Cardiac fibroblast (primary cell): ENCODE measurements around the gene USP35.
A peak's percentile ranks its signal among the peaks of the same experiment; 100 is the strongest.

ENCODE experiments used
- DNase-seq, 2 donors: peaks; one replicate each; pipeline versions ENCODE4 v3.0.0 to v3.0.0-alpha.2; 2010; ENCODE audit warnings: low read depth in 2 of 2
- H3K4me3 ChIP-seq, 2 donors: replicated peaks in 1 of 2; 1 replicate in 1 of 2; 2 replicates in 1 of 2; pipeline ENCODE4 v1.5.1; 2011; ENCODE audit warnings: low read depth in 2 of 2, low read length in 2 of 2, mild to moderate bottlenecking in 2 of 2, moderate library complexity in 1 of 2
- TF ChIP-seq, protein P1 (sequence below): IDR thresholded peaks from one replicate; pipeline ENCODE4 v1.5.1; 2011; ENCODE audit warnings: low read depth, mild to moderate bottlenecking, low read length, inconsistent platforms

The USP35 gene

DNA sequence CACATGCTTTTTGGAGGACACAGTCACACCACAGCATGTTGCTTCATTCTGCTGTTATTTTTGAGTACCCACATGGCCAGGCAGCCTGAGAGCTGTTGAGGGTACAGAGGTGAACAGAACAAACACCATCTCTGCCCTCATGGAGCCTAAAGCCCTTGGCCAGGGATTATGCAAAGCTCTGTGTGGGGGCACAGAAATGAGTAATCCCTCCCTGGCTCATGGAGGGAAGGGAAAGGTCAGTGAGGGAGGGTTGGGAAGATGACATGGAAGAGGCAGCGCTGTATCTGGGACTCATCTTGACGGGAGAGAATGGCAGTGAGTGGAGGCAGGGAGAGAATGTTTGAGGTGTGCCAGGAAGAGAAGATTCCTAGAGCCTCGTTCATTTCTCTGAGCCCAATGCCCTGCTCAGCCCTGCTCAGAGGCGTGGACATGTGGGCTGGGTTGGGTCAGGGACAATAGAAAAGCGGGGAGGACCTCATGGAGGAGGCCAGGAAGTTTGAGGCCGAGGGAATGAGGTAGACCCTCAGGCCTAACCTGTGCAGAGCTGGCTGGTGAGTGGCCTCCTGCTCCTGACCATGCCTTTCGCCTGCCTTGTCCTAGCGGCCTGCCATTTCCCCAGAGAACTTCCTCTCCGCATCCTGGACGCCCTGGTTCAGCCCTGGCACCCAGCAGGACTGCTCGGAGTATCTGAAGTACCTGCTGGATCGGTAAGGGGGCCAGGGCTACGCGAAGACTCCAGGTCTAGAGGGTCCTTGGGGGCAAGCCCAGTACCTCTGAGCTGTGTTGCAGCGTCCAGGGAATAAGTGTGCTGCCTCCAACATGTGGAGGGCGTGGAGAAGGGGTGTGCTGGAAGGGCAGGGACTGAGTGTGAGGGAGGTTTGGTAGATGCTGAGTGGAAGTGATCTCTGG, 19.8 kb downstream of the USP35 start:
- peak; percentile 22 to 40 for DNase-seq
- no peak overlapping the region for H3K4me3 ChIP-seq
- TF ChIP-seq, protein P1, sequence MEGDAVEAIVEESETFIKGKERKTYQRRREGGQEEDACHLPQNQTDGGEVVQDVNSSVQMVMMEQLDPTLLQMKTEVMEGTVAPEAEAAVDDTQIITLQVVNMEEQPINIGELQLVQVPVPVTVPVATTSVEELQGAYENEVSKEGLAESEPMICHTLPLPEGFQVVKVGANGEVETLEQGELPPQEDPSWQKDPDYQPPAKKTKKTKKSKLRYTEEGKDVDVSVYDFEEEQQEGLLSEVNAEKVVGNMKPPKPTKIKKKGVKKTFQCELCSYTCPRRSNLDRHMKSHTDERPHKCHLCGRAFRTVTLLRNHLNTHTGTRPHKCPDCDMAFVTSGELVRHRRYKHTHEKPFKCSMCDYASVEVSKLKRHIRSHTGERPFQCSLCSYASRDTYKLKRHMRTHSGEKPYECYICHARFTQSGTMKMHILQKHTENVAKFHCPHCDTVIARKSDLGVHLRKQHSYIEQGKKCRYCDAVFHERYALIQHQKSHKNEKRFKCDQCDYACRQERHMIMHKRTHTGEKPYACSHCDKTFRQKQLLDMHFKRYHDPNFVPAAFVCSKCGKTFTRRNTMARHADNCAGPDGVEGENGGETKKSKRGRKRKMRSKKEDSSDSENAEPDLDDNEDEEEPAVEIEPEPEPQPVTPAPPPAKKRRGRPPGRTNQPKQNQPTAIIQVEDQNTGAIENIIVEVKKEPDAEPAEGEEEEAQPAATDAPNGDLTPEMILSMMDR = no peak

DNA sequence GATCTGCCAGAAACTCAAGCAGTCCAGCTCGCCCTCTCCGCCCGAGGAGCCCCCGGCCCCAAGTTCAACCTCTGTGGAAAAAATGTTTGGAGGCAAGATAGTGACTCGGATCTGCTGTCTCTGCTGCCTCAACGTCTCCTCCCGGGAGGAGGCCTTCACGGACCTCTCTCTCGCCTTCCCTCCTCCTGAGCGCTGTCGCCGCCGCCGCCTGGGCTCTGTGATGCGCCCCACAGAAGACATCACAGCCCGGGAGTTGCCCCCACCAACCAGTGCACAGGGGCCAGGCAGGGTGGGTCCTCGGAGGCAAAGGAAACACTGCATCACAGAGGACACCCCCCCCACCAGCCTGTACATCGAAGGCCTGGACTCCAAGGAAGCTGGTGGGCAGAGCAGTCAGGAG, 20.8 kb downstream of the USP35 start:
- DNase-seq = no peak
- H3K4me3 ChIP-seq = no peak overlapping the region
- TF ChIP-seq, protein P1 = no peak

DNA sequence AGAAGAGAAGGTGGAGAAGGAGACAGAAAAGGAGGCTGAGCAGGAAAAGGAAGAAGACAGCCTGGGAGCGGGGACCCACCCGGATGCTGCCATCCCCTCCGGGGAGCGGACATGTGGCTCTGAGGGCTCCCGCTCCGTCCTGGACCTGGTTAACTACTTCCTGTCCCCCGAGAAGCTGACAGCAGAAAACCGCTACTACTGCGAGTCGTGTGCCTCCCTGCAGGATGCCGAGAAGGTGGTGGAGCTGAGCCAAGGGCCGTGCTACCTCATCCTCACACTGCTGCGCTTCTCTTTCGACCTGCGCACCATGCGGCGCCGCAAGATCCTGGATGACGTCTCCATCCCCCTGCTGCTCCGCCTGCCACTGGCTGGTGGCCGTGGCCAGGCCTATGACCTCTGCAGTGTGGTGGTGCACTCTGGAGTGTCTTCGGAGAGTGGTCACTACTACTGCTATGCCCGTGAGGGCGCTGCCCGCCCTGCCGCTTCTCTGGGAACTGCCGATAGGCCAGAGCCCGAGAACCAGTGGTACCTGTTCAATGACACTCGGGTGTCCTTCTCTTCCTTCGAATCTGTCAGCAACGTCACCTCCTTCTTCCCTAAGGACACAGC, 21.4 kb downstream of the USP35 start:
- TF ChIP-seq, protein P1 = no peak
- H3K4me3 ChIP-seq = no peak overlapping the region
- DNase-seq = no peak

DNA sequence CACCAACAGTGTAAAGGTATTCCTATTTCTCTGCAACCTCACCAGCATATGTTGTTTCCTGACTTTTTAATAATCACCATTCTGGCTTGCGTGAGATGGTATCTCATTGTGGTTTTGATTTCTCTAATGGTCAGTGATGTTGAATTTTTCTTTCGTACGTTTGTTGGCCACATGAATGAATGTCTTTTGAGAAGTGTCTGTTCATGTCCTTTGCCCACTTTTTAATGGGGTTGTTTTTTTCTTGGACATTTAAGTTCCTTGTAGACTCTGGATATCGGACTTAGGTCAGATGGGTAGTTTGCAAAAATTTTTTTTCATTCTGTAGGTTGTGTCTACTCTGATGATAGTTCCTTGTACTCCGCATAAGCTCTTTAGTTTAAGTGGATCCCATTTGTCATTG, 22.8 kb downstream of the USP35 start:
- TF ChIP-seq, protein P1 = no peak
- no peak overlapping the region for H3K4me3 ChIP-seq
- DNase-seq = no peak

DNA sequence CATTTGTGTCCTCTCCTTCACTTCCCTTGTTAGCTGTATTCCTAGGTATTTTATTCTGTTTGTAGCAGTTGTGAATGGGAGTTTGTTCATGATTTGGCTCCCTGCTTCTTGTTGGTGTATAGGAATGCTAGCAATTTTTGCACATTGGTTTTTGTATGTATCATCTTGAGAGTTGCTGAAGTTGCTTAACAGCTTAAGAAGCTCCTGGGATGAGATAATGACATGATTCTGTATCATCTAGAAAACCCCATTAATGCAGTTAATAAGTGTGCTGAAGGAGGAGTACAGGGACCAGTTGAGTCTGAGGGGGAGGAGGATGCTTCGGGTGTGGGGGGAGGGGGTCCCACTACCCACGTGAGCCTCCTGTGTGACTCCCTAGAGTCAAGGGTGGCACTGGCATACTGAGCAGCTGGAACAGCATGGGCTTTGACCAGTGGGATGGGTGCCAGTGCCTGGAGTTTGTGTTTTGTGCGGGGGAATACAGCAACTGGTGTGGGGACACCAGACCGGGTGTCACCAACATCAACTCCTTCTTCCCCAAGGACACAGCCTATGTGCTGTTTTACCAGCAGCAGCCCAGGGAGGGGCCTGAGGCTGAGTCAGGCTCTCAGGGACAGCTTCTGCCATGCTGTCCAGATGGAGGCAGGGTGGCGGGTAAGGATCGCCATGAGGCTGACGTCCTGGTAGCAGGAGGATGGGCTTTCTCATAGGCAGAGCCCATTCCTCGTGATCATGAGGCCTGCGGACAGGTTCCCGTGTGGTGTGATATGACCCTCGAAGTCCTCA, 24.1 kb downstream of the USP35 start:
- no peak overlapping the region for H3K4me3 ChIP-seq
- peak; percentile 43 to 57 for DNase-seq

More for the DNA sequence above, 24.1 kb downstream of the USP35 start:
- TF ChIP-seq, protein P1 = no peak
